ENCODE results near the gene OLFML2A.

DNA sequence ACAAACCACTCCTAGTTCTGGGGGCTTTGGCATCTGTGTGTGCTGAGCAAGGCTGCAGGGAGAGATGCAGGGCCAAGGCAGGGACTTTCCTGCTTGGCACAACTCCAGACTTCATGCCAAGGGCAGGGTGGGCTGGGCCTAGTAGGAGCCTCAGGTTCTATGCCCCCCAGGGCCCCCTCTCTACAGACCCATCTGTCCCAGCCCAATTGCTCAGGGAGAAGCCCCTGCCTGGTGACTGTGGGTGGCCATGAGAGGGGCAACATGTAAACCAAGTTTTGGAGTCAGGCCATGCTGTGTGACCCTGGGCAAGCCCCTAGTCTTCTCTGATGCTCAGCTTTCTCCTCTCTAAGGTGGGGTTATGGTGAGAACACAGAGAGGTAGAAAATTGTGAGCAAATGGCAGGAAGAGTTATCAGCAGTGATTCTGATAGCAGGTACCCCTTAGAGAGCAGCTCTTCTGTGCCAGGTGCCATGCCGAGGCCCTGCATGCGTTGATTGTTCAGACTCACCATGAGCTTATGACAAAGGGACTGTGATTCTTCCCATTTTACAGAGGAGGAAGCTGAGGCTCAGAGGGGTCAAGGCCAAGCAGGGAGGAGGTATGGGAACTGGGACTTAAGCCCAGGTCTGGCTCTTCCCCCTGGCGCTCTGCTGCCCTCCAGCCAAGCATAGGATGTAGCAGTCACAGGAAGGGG, 5.2 kb downstream of the OLFML2A start:
- TF ChIP-seq EZH2phosphoT487 (IDR thresholded peaks at IDR 0.05; ENCODE audit: insufficient read depth, low read depth) (no peak), EZH2 (IDR thresholded peaks at IDR 0.05; ENCODE audit: insufficient read depth, poor library complexity, severe bottlenecking) (no peak)
